Prostate gland (tissue), 2 donors: Measurements from ENCODE around the gene IRF2BP1.

Experiments
- POLR2A ChIP-seq: fragments of 450-650 bp; IDR thresholded peaks from one replicate; pipeline ENCODE4 v1.6.1; 2016; ENCODE audit warnings: antibody characterized with exemption, mild to moderate bottlenecking
- TF ChIP-seq, protein P1 (sequence below), 4 experiments: fragments of 200-600 bp in 2 of 4; fragments of 450-650 bp in 2 of 4; sonication (generic) in 2 of 4; IDR thresholded peaks; 1 replicate in 3 of 4; 2 replicates in 1 of 4; pipeline ENCODE4 v1.5.1; 2016 to 2019; ENCODE audit warnings: antibody characterized with exemption in 4 of 4, mild to moderate bottlenecking in 2 of 4, moderate library complexity in 2 of 4

GRCh38 chr19:45848922-45849321 lies 37.0 kb downstream of the IRF2BP1 start:
- TF ChIP-seq POLR2A = no peak
- TF ChIP-seq, protein P1, sequence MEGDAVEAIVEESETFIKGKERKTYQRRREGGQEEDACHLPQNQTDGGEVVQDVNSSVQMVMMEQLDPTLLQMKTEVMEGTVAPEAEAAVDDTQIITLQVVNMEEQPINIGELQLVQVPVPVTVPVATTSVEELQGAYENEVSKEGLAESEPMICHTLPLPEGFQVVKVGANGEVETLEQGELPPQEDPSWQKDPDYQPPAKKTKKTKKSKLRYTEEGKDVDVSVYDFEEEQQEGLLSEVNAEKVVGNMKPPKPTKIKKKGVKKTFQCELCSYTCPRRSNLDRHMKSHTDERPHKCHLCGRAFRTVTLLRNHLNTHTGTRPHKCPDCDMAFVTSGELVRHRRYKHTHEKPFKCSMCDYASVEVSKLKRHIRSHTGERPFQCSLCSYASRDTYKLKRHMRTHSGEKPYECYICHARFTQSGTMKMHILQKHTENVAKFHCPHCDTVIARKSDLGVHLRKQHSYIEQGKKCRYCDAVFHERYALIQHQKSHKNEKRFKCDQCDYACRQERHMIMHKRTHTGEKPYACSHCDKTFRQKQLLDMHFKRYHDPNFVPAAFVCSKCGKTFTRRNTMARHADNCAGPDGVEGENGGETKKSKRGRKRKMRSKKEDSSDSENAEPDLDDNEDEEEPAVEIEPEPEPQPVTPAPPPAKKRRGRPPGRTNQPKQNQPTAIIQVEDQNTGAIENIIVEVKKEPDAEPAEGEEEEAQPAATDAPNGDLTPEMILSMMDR (IDR thresholded peaks at IDR 0.05) = no peak
